GM19467 (cell line): Measurements from ENCODE around the gene PDLIM3.

Source experiments
- ATAC-seq: cut with Tn5 transposase; IDR thresholded peaks from one replicate; pipeline ENCODE4 v1.9.1; 2021; ENCODE audit warnings: mild to moderate bottlenecking, moderate library complexity; ENCODE audit not compliant: unreplicated experiment

The PDLIM3 gene

GRCh38 chr4:185472103-185472542 is 63.2 kb downstream of the PDLIM3 start:
- no peak for ATAC-seq

GRCh38 chr4:185471235-185472102 is 63.8 kb downstream of the PDLIM3 start, which contains the start of gene CCDC110:
CCDC110 (minus strand) TSS chr4:185471733; CDS start chr4:185471683, 50 bp downstream.
- ATAC-seq, result peak; percentile 88

- no peak for ATAC-seq
Observed at GRCh38 chr4:185470501-185471195, 64.7 kb downstream of the PDLIM3 start.

- no peak for ATAC-seq
Observed at GRCh38 chr4:185469580-185470154, 65.6 kb downstream of the PDLIM3 start.

GRCh38 chr4:185468999-185469398 is 66.3 kb downstream of the PDLIM3 start:
- no peak for ATAC-seq

GRCh38 chr4:185467991-185468390 is 67.3 kb downstream of the PDLIM3 start:
- ATAC-seq, result no peak

GRCh38 chr4:185467101-185467500 is 68.2 kb downstream of the PDLIM3 start:
- no peak for ATAC-seq

- ATAC-seq, result no peak
Observed at GRCh38 chr4:185465707-185466106, 69.6 kb downstream of the PDLIM3 start.

- no peak for ATAC-seq
Observed at GRCh38 chr4:185464887-185465286, 70.4 kb downstream of the PDLIM3 start.

GRCh38 chr4:185464183-185464582 is 71.1 kb downstream of the PDLIM3 start:
- no peak for ATAC-seq

GRCh38 chr4:185463541-185463940 is 71.8 kb downstream of the PDLIM3 start:
- ATAC-seq, result no peak

GRCh38 chr4:185461565-185461964 is 73.7 kb downstream of the PDLIM3 start:
- no peak for ATAC-seq

GRCh38 chr4:185457136-185457535 is 78.2 kb downstream of the PDLIM3 start:
- ATAC-seq, result no peak

- no peak for ATAC-seq
Observed at GRCh38 chr4:185456131-185456530, 79.2 kb downstream of the PDLIM3 start.
